HCT116 (cell line): ENCODE results near the gene SLC13A4.
A peak's percentile ranks its signal among the peaks of the same experiment; 100 is the strongest.

Experiments
- CEBPB ChIP-seq: IDR thresholded peaks from 2 replicates; pipeline ENCODE4 v1.6.1; 2012; ENCODE audit warnings: low read depth
- CTCF ChIP-seq, 3 experiments: fragments of 200-600 bp in 1 of 3; sonication (generic) in 1 of 3; IDR thresholded peaks in 2 of 3; conservative IDR thresholded peaks in 1 of 3; 2 replicates each; pipeline ENCODE4 v1.5.1; 2012 to 2017; ENCODE audit warnings: low read depth in 2 of 3, low read length in 2 of 3, antibody characterized with exemption in 1 of 3, borderline replicate concordance in 1 of 3, control low read depth in 1 of 3, mild to moderate bottlenecking in 1 of 3, mixed read lengths in 1 of 3, mixed run types in 1 of 3, moderate library complexity in 1 of 3; ENCODE audit not compliant: insufficient read depth in 1 of 3
- ELF1 ChIP-seq: IDR thresholded peaks from 2 replicates; pipeline ENCODE4 v1.6.1; 2012; ENCODE audit warnings: low read depth, borderline replicate concordance
- EZH2 ChIP-seq: fragments of 200-600 bp; sonication (generic); IDR thresholded peaks from 2 replicates; pipeline ENCODE4 v1.6.1; 2017; ENCODE audit warnings: antibody characterized with exemption, mixed run types
- POLR2A ChIP-seq: IDR thresholded peaks from 2 replicates; pipeline ENCODE4 v1.7.0; 2011; ENCODE audit warnings: borderline replicate concordance; ENCODE audit not compliant: insufficient read depth, insufficient read length; ENCODE audit errors: extremely low read depth
- POLR2AphosphoS5 ChIP-seq: IDR thresholded peaks from 2 replicates; pipeline ENCODE4 v1.6.1; 2011; ENCODE audit warnings: mild to moderate bottlenecking, low read depth, low read length, moderate library complexity

- TF ChIP-seq POLR2A (peak; percentile 89), POLR2AphosphoS5 (peak; percentile 95), ELF1 (peak; percentile 72), CEBPB (peak; percentile 74), EZH2 (no peak), CTCF (IDR thresholded peaks at IDR 0.05 in 2 of 3, conservative IDR thresholded peaks at IDR 0.05 in 1 of 3; ENCODE audit: borderline replicate concordance in 1 of 3, insufficient read depth in 1 of 3, low read depth in 2 of 3, low read length in 2 of 3) (peak in 2 of 3 experiments; percentile 49 to 52; a peak in 4 of 6 replicates)
These were observed 65.4 kb downstream of the SLC13A4 start, which contains the start of gene STMP1 for GRCh38 chr7:135662373-135663114.
